CD4-positive, alpha-beta T cell (primary cell): ENCODE results near the gene GOLGA7B. TPM values are rescaled to one million over a fixed set of nuclear protein-coding genes. Genes with fewer than 3 reads are reported as not detected.
A peak's percentile ranks its signal among the peaks of the same experiment; 100 is the strongest.

Experiments used
- ATAC-seq: fragments of 200-7000 bp; cut with Tn5 transposase; one replicate; pipeline ENCODE4 v1.10.0; 2022; ENCODE audit warnings: mild to moderate bottlenecking; ENCODE audit not compliant: poor library complexity
- CTCF ChIA-PET: fragments of 350-600 bp; sonication (Branson Sonifier 250); formaldehyde crosslinking; loops from one replicate; lab custom pipeline; 2021; ENCODE audit warnings: antibody characterized with exemption, inconsistent platforms; lab: Charles Lee
- POLR2A ChIA-PET: fragments of 350-600 bp; sonication (Branson Sonifier 250); formaldehyde crosslinking; loops from one replicate; lab custom pipeline; 2021; ENCODE audit warnings: antibody characterized with exemption, inconsistent platforms; lab: Charles Lee
- DNase-seq, 14 experiments: peaks; one replicate each; pipeline ENCODE4 v3.0.0-alpha.2; 2013 to 2020; ENCODE audit warnings: mixed read lengths in 2 of 14
- H3K27ac ChIP-seq, 2 donors: one replicate each; pipeline versions ENCODE4 v1.5.1 to v1.7.0; 2013; ENCODE audit warnings: low read length in 2 of 2, low read depth in 1 of 2, mild to moderate bottlenecking in 1 of 2
- H3K27me3 ChIP-seq, 2 experiments: 1 replicate in 1 of 2; 2 replicates in 1 of 2; pipeline versions ENCODE4 v1.6.1 to v1.7.0; 2013; ENCODE audit warnings: low read length in 2 of 2, control low read depth in 1 of 2, mild to moderate bottlenecking in 1 of 2, moderate library complexity in 1 of 2; ENCODE audit not compliant: insufficient read depth in 2 of 2, control insufficient read depth in 1 of 2
- H3K36me3 ChIP-seq: one replicate; pipeline ENCODE4 v1.6.1; 2013; ENCODE audit warnings: low read length, control low read depth; ENCODE audit not compliant: insufficient read depth
- H3K4me1 ChIP-seq: one replicate; pipeline ENCODE4 v1.6.1; 2013; ENCODE audit warnings: low read length, control low read depth; ENCODE audit not compliant: insufficient read depth
- H3K4me3 ChIP-seq: one replicate; pipeline ENCODE4 v1.5.1; 2013; ENCODE audit warnings: mild to moderate bottlenecking, low read length, moderate library complexity
- H3K9me3 ChIP-seq, 2 experiments: 1 replicate in 1 of 2; 2 replicates in 1 of 2; pipeline versions ENCODE4 v1.6.1 to v1.7.0; 2013; ENCODE audit warnings: low read length in 2 of 2, mild to moderate bottlenecking in 2 of 2, control low read depth in 1 of 2, moderate library complexity in 1 of 2; ENCODE audit not compliant: control insufficient read depth in 1 of 2, insufficient read depth in 1 of 2
- H3K27ac Mint-ChIP-seq: one replicate; pipeline ENCODE4 v1.8.0; 2020; ENCODE audit warnings: mixed read lengths
- H3K27me3 Mint-ChIP-seq: one replicate; pipeline ENCODE4 v1.8.0; 2021; ENCODE audit warnings: mixed read lengths
- H3K36me3 Mint-ChIP-seq: one replicate; pipeline ENCODE4 v1.8.0; 2021; ENCODE audit warnings: low read depth, mixed read lengths
- H3K4me1 Mint-ChIP-seq: one replicate; pipeline ENCODE4 v1.8.0; 2021; ENCODE audit warnings: low read depth, mixed read lengths
- H3K4me3 Mint-ChIP-seq: one replicate; pipeline ENCODE4 v1.8.0; 2020; ENCODE audit warnings: mild to moderate bottlenecking, mixed read lengths
- H3K9me3 Mint-ChIP-seq: one replicate; pipeline ENCODE4 v1.8.0; 2020; ENCODE audit warnings: mixed read lengths
- intact Hi-C, 2 experiments: fragments of 100-400 bp; cut with DNase I in 1 of 2; cut with micrococcal nuclease in 1 of 2; formaldehyde crosslinking; loops; one replicate each; pipeline versions ENCODE4 v1.15.1 to v1.9.0; 2023 to 2025; cut with DNase I, micrococcal nuclease
- total RNA-seq, 174 experiments: library from RNA in 2 of 174; stranded (reverse) in 2 of 174; gene quantifications; one replicate each; pipeline ENCODE4 v1.2.3 and lab custom pipeline; 2021 to 2026
- TF ChIP-seq, protein P1 (sequence below): fragments of 200-600 bp; IDR thresholded peaks from one replicate; pipeline ENCODE4 v1.8.0; 2022; ENCODE audit warnings: antibody characterized with exemption, mild to moderate bottlenecking

GOLGA7B gene
- total RNA-seq, 2 experiments from 2014 or later, result 4.5 to 6.1 TPM

DNA sequence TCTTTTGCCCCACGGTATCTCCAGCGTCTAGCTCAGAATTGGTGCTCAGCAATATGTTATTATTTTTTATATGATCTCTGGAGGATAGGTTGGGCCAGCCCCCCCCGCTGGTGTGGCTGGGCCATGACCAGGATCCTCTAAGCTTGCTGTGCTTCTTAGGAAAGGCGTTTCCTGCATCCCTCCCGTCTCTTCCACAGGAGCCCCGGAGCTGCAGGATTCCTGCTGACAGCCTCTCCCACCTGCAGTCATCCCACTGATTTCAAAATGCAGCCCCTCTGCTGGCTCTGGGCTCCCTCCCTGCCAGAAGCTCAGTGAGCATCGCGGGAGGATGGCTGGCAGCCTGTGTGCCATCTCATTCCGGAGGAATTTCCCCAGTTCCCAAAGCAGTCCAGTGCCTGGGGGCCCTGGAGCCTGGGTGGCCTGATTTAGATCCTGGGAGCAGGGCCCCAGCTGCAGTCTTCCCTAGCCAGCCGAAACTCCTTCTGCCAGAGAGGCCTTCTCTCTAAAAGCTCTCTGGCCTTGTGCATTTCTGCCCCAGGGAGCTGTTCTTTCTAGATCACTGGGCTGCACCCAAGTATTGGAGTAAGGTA is 21.8 kb upstream of the GOLGA7B start:
- Mint-ChIP-seq H3K4me1 (peaks cover 16% of the 10 kb centered on the region), H3K36me3 (no peaks in the 10 kb centered on the region), H3K27me3 (no peaks in the 10 kb centered on the region), H3K4me3 (no peak overlapping the region), H3K9me3 (no peaks in the 10 kb centered on the region), H3K27ac (no peak overlapping the region)
- ATAC-seq (no peak), DNase-seq (no peak)
- H3K27ac ChIP-seq, result no peak overlapping the region
- POLR2A ChIA-PET, result interaction anchor here (0.7 to 2.2 kb wide), 3 partner anchors 22 to 41 kb away, joined by 3 to 6 read pairs (median 3); partner anchors contain the start of gene GOLGA7B
- peaks cover 27% of the 10 kb centered on the region for H3K4me1 ChIP-seq
- H3K9me3 ChIP-seq, result no peaks in the 10 kb centered on the region
- H3K36me3 ChIP-seq, result no peaks in the 10 kb centered on the region
- CTCF ChIA-PET, result no interaction called here
- TF ChIP-seq, protein P1, sequence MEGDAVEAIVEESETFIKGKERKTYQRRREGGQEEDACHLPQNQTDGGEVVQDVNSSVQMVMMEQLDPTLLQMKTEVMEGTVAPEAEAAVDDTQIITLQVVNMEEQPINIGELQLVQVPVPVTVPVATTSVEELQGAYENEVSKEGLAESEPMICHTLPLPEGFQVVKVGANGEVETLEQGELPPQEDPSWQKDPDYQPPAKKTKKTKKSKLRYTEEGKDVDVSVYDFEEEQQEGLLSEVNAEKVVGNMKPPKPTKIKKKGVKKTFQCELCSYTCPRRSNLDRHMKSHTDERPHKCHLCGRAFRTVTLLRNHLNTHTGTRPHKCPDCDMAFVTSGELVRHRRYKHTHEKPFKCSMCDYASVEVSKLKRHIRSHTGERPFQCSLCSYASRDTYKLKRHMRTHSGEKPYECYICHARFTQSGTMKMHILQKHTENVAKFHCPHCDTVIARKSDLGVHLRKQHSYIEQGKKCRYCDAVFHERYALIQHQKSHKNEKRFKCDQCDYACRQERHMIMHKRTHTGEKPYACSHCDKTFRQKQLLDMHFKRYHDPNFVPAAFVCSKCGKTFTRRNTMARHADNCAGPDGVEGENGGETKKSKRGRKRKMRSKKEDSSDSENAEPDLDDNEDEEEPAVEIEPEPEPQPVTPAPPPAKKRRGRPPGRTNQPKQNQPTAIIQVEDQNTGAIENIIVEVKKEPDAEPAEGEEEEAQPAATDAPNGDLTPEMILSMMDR, result no peak
- no peak overlapping the region for H3K4me3 ChIP-seq
- intact Hi-C loops, result no loop called here
- no peaks in the 10 kb centered on the region for H3K27me3 ChIP-seq

DNA sequence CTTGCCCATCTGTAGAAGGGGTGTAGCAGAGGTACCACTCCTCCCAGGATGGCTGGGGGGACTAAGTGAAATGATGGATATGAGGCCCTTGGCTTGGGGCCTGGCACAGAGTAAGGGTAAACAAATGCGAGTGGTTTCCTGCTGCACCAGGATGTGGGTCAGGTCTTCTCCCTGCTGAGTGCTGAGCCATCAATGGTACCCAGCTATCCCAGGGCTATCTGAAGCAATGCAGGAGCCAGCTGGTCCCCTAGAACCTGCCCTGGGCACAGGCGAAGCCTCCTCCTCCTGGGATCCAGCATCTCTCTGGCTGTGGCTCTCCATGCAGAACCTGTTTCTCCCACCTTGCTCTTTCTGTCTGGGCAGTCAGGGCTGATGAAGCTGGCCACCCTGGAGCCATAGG is 20.9 kb upstream of the GOLGA7B start:
- Mint-ChIP-seq H3K27ac (no peak overlapping the region), H3K4me1 (peaks cover 16% of the 10 kb centered on the region)
- POLR2A ChIA-PET, result interaction anchor here (1.0 to 2.2 kb wide), 3 partner anchors 21 to 32 kb away, joined by 3 to 6 read pairs (median 4); partner anchors contain the start of gene GOLGA7B

DNA sequence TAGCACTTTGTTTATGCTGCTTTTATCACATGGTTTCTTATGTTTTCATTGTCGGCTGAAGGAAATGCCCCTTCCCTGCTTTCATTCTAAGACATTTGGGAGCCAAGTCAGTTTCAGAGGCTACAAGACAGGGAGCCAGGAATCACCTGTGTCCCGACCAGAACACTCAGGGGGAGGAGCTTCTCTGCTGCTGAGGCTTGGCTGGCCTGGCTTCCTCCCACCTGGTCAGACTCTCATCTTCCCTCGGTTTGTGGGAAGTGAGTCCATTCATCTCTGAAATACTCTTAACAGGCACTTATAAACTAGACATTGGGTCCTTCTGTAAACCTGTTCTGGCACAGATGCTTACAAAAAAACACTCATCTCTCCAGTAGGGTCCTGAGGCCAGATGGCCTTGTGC is 19.6 kb upstream of the GOLGA7B start:
- no peaks in the 10 kb centered on the region for H3K9me3 ChIP-seq
- DNase-seq (no peak), ATAC-seq (no peak)
- H3K27me3 Mint-ChIP-seq, result no peaks in the 10 kb centered on the region
- H3K36me3 ChIP-seq, result no peaks in the 10 kb centered on the region
- peaks cover 27% of the 10 kb centered on the region for H3K4me1 ChIP-seq
- H3K9me3 Mint-ChIP-seq, result no peaks in the 10 kb centered on the region
- intact Hi-C loops, result no loop called here
- TF ChIP-seq, protein P1, result no peak
- H3K27ac ChIP-seq, result no peak overlapping the region
- H3K4me1 Mint-ChIP-seq, result peaks cover 16% of the 10 kb centered on the region
- POLR2A ChIA-PET, result interaction anchor here (1.1 kb wide), 1 partner anchor 20 kb away, joined by 3 read pairs; the partner anchor contains the start of gene GOLGA7B
- no peak overlapping the region for H3K4me3 ChIP-seq
- CTCF ChIA-PET, result no interaction called here
- H3K4me3 Mint-ChIP-seq, result no peak overlapping the region
- H3K27me3 ChIP-seq, result no peaks in the 10 kb centered on the region
- H3K36me3 Mint-ChIP-seq, result no peaks in the 10 kb centered on the region
- no peak overlapping the region for H3K27ac Mint-ChIP-seq

More for the DNA sequence above, 20.9 kb upstream of the GOLGA7B start:
- intact Hi-C loops, result no loop called here
- H3K27ac ChIP-seq, result no peak overlapping the region
- Mint-ChIP-seq H3K27me3 (no peaks in the 10 kb centered on the region), H3K9me3 (no peaks in the 10 kb centered on the region), H3K36me3 (no peaks in the 10 kb centered on the region), H3K4me3 (no peak overlapping the region)
- no peaks in the 10 kb centered on the region for H3K36me3 ChIP-seq
- DNase-seq, result peak in 4 of 14 experiments; percentile 9 to 48 (median 14)
- no peaks in the 10 kb centered on the region for H3K9me3 ChIP-seq
- H3K4me3 ChIP-seq, result no peak overlapping the region
- ATAC-seq, result peak; percentile 56
- TF ChIP-seq, protein P1, result no peak
- H3K27me3 ChIP-seq, result no peaks in the 10 kb centered on the region
- peaks cover 27% of the 10 kb centered on the region for H3K4me1 ChIP-seq
- CTCF ChIA-PET, result no interaction called here
